Activated CD8-positive, alpha-beta T cell treated with anti-CD3 and anti-CD28 coated beads for 36 hours (primary cell): Measurements from ENCODE around the gene DOCK4. TPM values are rescaled to one million over a fixed set of nuclear protein-coding genes. Genes with fewer than 3 reads are reported as not detected.
A peak's percentile ranks its signal among the peaks of the same experiment; 100 is the strongest.

Experiments
- ATAC-seq: fragments of 200-7000 bp; cut with Tn5 transposase; one replicate; pipeline ENCODE4 v1.10.0; 2021; ENCODE audit warnings: mild to moderate bottlenecking, moderate library complexity
- CTCF ChIA-PET: fragments of 350-600 bp; sonication (Branson Sonifier 250); formaldehyde crosslinking; loops from one replicate; lab custom pipeline; 2021; ENCODE audit warnings: antibody characterized with exemption; lab: Charles Lee
- POLR2A ChIA-PET: fragments of 350-600 bp; sonication (Branson Sonifier 250); formaldehyde crosslinking; loops from one replicate; lab custom pipeline; 2021; ENCODE audit warnings: antibody characterized with exemption; lab: Charles Lee
- DNase-seq: peaks from one replicate; pipeline ENCODE4 v3.0.0-alpha.2; 2020
- H3K27ac Mint-ChIP-seq: one replicate; pipeline ENCODE4 v1.8.0; 2021; ENCODE audit warnings: mild to moderate bottlenecking, mixed read lengths
- H3K27me3 Mint-ChIP-seq: one replicate; pipeline ENCODE4 v1.8.0; 2021; ENCODE audit warnings: mixed read lengths
- H3K36me3 Mint-ChIP-seq: one replicate; pipeline ENCODE4 v1.8.0; 2021; ENCODE audit warnings: low read depth, mixed read lengths
- H3K4me1 Mint-ChIP-seq: one replicate; pipeline ENCODE4 v1.8.0; 2021; ENCODE audit warnings: low read depth, mixed read lengths
- H3K4me3 Mint-ChIP-seq: one replicate; pipeline ENCODE4 v1.8.0; 2021; ENCODE audit warnings: mild to moderate bottlenecking, moderate library complexity, mixed read lengths
- H3K9me3 Mint-ChIP-seq: one replicate; pipeline ENCODE4 v1.8.0; 2021; ENCODE audit warnings: mixed read lengths
- CTCF ChIP-seq: fragments of 200-600 bp; IDR thresholded peaks from one replicate; pipeline ENCODE4 v1.8.0; 2022; ENCODE audit warnings: antibody characterized with exemption, mild to moderate bottlenecking
- intact Hi-C: fragments of 100-400 bp; cut with micrococcal nuclease; formaldehyde crosslinking; loops from one replicate; pipeline ENCODE4 v1.10.0; 2022
- total RNA-seq, 2 experiments: library from RNA; stranded (reverse); gene quantifications; one replicate each; pipeline ENCODE4 v1.2.3, GENCODE V29; 2021

The DOCK4 gene
- total RNA-seq, 2 experiments from 2014 or later = 0.31 to 0.32 TPM

GRCh38 chr7:111747718-111748117 is 458.5 kb downstream of the DOCK4 start:
- H3K4me1 Mint-ChIP-seq = no peaks in the 10 kb centered on the region
- no peak for TF ChIP-seq CTCF
- ATAC-seq = no peak
- no peak overlapping the region for H3K4me3 Mint-ChIP-seq
- CTCF ChIA-PET = no interaction called here
- peaks cover 7% of the 10 kb centered on the region for H3K27me3 Mint-ChIP-seq
- no peak for DNase-seq
- H3K9me3 Mint-ChIP-seq = no peaks in the 10 kb centered on the region
- POLR2A ChIA-PET = no interaction called here
- no peaks in the 10 kb centered on the region for H3K36me3 Mint-ChIP-seq
- no peak overlapping the region for H3K27ac Mint-ChIP-seq
- intact Hi-C loops = loop anchor here (10.0 kb wide), 1 partner anchor 1677 kb away; no protein-coding TSS in a partner anchor

DNA sequence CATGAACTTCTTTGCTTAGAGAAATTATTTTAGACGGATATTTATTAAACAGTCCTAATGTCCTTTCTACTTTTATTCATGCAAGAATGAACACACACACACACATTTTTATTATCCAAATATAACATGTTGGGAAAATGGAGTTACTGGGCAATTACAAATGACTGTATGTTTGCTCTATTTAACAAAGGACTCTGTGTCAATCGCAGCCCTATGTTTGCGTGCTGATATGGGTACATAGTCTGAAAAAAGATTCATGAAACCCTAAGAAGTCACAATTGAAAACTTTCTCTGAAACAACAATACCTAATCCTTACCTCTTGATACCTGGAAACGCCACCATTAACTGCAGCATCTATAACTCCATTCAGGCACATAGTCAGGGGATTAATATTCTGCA is 459.2 kb downstream of the DOCK4 start:
- POLR2A ChIA-PET = no interaction called here
- Mint-ChIP-seq H3K4me1 (no peaks in the 10 kb centered on the region), H3K4me3 (no peak overlapping the region), H3K36me3 (no peaks in the 10 kb centered on the region), H3K27ac (no peak overlapping the region), H3K27me3 (peaks cover 5% of the 10 kb centered on the region), H3K9me3 (no peaks in the 10 kb centered on the region)
- intact Hi-C loops = loop anchor here (10.0 kb wide), 1 partner anchor 1678 kb away; no protein-coding TSS in a partner anchor
- ATAC-seq = no peak
- CTCF ChIA-PET = no interaction called here
- TF ChIP-seq CTCF = no peak
- no peak for DNase-seq

DNA sequence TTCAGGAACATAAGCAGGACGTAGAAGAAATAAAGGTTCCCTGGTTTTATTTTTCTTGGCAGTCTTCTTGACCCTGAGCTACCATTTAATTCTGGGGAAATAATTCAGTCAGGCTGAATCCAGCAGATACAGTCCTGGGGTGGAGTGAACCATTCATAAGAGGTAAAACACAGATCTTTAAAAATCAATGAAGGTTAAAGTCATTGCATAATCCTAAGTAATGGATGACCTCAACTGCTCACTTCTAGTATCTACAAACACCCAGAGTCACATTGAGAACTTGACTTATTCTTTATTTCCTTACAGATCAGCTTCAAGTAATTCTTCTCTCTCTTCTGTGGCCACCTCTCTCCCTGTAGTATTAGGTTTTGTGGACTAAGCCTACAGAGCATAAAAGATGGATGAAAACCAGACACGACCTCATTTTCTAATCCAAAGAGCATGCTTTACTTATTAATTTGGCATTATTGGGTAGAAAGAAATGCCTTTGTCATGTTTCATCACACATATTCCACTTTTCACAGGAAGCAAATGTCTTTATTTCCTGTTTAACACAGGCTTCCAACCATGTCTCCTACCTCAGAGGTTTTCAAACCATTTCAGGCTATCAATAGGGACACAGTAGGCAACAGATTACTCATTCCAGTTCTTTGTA is 461.6 kb downstream of the DOCK4 start:
- ATAC-seq (no peak), DNase-seq (no peak)
- POLR2A ChIA-PET = interaction anchor here (0.5 kb wide), 1 partner anchor 8 kb away, joined by 3 read pairs; no protein-coding TSS in a partner anchor
- Mint-ChIP-seq H3K27me3 (peaks cover 2% of the 10 kb centered on the region), H3K36me3 (no peaks in the 10 kb centered on the region), H3K4me3 (no peak overlapping the region), H3K4me1 (no peaks in the 10 kb centered on the region), H3K27ac (no peak overlapping the region), H3K9me3 (no peaks in the 10 kb centered on the region)
- intact Hi-C loops = loop anchor here (5.0 to 10.0 kb wide), 2 partner anchors 753 to 1680 kb away; no protein-coding TSS in a partner anchor
- CTCF ChIA-PET = no interaction called here
- TF ChIP-seq CTCF = no peak

- ATAC-seq (no peak), DNase-seq (no peak)
- Mint-ChIP-seq H3K9me3 (no peaks in the 10 kb centered on the region), H3K27ac (no peak overlapping the region), H3K27me3 (no peaks in the 10 kb centered on the region), H3K4me1 (no peaks in the 10 kb centered on the region), H3K4me3 (no peak overlapping the region), H3K36me3 (no peaks in the 10 kb centered on the region)
- POLR2A ChIA-PET = no interaction called here
- TF ChIP-seq CTCF = no peak
- CTCF ChIA-PET = interaction anchor here (0.7 kb wide), 2 partner anchors 9 to 753 kb away, joined by 3 read pairs; no protein-coding TSS in a partner anchor
- intact Hi-C loops = loop anchor here (5.0 to 10.0 kb wide), 2 partner anchors 754 to 1681 kb away; no protein-coding TSS in a partner anchor
Observed at GRCh38 chr7:111743244-111743847, 462.9 kb downstream of the DOCK4 start.

- TF ChIP-seq CTCF = peak; percentile 71
- no peaks in the 10 kb centered on the region for H3K4me1 Mint-ChIP-seq
- H3K36me3 Mint-ChIP-seq = no peaks in the 10 kb centered on the region
- ATAC-seq (peak; percentile 91), DNase-seq (peak; percentile 50)
- CTCF ChIA-PET = interaction anchor here (0.6 to 2.6 kb wide), 14 partner anchors 8 to 754 kb away, joined by 3 to 15 read pairs (median 3); no protein-coding TSS in a partner anchor
- H3K27me3 Mint-ChIP-seq = no peaks in the 10 kb centered on the region
- intact Hi-C loops = loop anchor here (5.0 to 10.0 kb wide), 2 partner anchors 755 to 1683 kb away; no protein-coding TSS in a partner anchor
- no peak overlapping the region for H3K4me3 Mint-ChIP-seq
- H3K9me3 Mint-ChIP-seq = no peaks in the 10 kb centered on the region
- POLR2A ChIA-PET = no interaction called here
- no peak overlapping the region for H3K27ac Mint-ChIP-seq
Observed at GRCh38 chr7:111741811-111742240, 464.4 kb downstream of the DOCK4 start.
